ENCODE data around the gene RPL13. TPM values are rescaled to one million over a fixed set of nuclear protein-coding genes. Genes with fewer than 3 reads are reported as not detected.
A peak's percentile ranks its signal among the peaks of the same experiment; 100 is the strongest.

Gene RPL13
- total and polyA plus RNA-seq, 2 of the 13 experiments (the other 11 are each of a cell fraction or from before 2014, with no cell fraction given), result 2,988 to 4,411 TPM

GRCh38 chr16:89561142-89561883 lies 831 bp downstream of the RPL13 start (continued):
- TF ChIP-seq ZBTB42 (CRISPR knock-in tag; IDR thresholded peaks at IDR 0.05) (no peak), MIER3 (CRISPR knock-in tag; IDR thresholded peaks at IDR 0.05; ENCODE audit: borderline replicate concordance) (no peak), ZFAT (CRISPR knock-in tag; conservative IDR thresholded peaks at IDR 0.05) (no peak), ZNF557 (CRISPR knock-in tag; IDR thresholded peaks at IDR 0.05) (no peak), ZBTB39 (CRISPR knock-in tag; IDR thresholded peaks at IDR 0.05) (no peak), TBL1XR1 (IDR thresholded peaks at IDR 0.05; ENCODE audit: borderline replicate concordance, low read length, partially characterized antibody) (no peak), BCL6 (CRISPR knock-in tag; IDR thresholded peaks at IDR 0.05) (no peak), HOXA7 (CRISPR knock-in tag; IDR thresholded peaks at IDR 0.05) (peak; percentile 57; the same call in 1 of the 2 replicates), ZNF33B (CRISPR knock-in tag; IDR thresholded peaks at IDR 0.05) (no peak), POLR2AphosphoS5 (IDR thresholded peaks at IDR 0.05; ENCODE audit: low read depth, low read length) (peak; percentile 41; the same call in 1 of the 2 replicates), HNF4G (IDR thresholded peaks at IDR 0.05; ENCODE audit: borderline replicate concordance, low read depth, low read length) (no peak), HNF4G (CRISPR knock-in tag; IDR thresholded peaks at IDR 0.05; ENCODE audit: borderline replicate concordance, low read depth) (no peak), NR2F1 (CRISPR knock-in tag; IDR thresholded peaks at IDR 0.05) (no peak), ZSCAN9 (CRISPR knock-in tag; IDR thresholded peaks at IDR 0.05; ENCODE audit: borderline replicate concordance) (no peak), HNRNPLL (IDR thresholded peaks at IDR 0.05; ENCODE audit: low read depth, low read length, poor library complexity, severe bottlenecking) (no peak), BRCA1 (CRISPR knock-in tag; IDR thresholded peaks at IDR 0.05) (no peak), MEF2D (CRISPR knock-in tag; IDR thresholded peaks at IDR 0.05) (no peak)
- TF ChIP-seq, protein P1, sequence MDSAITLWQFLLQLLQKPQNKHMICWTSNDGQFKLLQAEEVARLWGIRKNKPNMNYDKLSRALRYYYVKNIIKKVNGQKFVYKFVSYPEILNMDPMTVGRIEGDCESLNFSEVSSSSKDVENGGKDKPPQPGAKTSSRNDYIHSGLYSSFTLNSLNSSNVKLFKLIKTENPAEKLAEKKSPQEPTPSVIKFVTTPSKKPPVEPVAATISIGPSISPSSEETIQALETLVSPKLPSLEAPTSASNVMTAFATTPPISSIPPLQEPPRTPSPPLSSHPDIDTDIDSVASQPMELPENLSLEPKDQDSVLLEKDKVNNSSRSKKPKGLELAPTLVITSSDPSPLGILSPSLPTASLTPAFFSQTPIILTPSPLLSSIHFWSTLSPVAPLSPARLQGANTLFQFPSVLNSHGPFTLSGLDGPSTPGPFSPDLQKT (CRISPR knock-in tag; IDR thresholded peaks at IDR 0.05; ENCODE audit: borderline replicate concordance), result no peak
- TF ChIP-seq, protein P2, sequence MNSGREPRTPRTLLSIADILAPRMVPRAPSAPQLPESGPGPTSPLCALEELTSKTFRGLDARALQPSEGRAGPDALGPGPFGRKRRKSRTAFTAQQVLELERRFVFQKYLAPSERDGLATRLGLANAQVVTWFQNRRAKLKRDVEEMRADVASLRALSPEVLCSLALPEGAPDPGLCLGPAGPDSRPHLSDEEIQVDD (CRISPR knock-in tag; IDR thresholded peaks at IDR 0.05; ENCODE audit: borderline replicate concordance), result no peak
- TF ChIP-seq, protein P3, sequence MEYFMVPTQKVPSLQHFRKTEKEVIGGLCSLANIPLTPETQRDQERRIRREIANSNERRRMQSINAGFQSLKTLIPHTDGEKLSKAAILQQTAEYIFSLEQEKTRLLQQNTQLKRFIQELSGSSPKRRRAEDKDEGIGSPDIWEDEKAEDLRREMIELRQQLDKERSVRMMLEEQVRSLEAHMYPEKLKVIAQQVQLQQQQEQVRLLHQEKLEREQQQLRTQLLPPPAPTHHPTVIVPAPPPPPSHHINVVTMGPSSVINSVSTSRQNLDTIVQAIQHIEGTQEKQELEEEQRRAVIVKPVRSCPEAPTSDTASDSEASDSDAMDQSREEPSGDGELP (IDR thresholded peaks at IDR 0.05; ENCODE audit: borderline replicate concordance, low read depth), result no peak
- TF ChIP-seq, protein P4, sequence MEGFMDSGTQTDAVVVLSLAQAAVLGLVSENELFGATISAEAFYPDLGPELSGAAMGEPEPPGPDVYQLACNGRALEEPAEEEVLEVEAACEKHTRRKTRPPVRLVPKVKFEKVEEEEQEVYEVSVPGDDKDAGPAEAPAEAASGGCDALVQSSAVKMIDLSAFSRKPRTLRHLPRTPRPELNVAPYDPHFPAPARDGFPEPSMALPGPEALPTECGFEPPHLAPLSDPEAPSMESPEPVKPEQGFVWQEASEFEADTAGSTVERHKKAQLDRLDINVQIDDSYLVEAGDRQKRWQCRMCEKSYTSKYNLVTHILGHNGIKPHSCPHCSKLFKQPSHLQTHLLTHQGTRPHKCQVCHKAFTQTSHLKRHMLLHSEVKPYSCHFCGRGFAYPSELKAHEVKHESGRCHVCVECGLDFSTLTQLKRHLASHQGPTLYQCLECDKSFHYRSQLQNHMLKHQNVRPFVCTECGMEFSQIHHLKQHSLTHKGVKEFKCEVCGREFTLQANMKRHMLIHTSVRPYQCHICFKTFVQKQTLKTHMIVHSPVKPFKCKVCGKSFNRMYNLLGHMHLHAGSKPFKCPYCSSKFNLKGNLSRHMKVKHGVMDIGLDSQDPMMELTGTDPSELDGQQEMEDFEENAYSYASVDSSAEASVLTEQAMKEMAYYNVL (CRISPR knock-in tag; IDR thresholded peaks at IDR 0.05; ENCODE audit: borderline replicate concordance), result no peak
- TF ChIP-seq, protein P5, sequence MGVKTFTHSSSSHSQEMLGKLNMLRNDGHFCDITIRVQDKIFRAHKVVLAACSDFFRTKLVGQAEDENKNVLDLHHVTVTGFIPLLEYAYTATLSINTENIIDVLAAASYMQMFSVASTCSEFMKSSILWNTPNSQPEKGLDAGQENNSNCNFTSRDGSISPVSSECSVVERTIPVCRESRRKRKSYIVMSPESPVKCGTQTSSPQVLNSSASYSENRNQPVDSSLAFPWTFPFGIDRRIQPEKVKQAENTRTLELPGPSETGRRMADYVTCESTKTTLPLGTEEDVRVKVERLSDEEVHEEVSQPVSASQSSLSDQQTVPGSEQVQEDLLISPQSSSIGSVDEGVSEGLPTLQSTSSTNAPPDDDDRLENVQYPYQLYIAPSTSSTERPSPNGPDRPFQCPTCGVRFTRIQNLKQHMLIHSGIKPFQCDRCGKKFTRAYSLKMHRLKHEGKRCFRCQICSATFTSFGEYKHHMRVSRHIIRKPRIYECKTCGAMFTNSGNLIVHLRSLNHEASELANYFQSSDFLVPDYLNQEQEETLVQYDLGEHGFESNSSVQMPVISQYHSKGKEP (CRISPR knock-in tag; IDR thresholded peaks at IDR 0.05), result no peak
